Sigmoid colon (tissue), 4 donors: ENCODE results near the gene MS4A18.

Experiments
- CTCF ChIP-seq, 4 experiments: fragments of 450-650 bp in 3 of 4; fragments of 200-600 bp in 1 of 4; IDR thresholded peaks; one replicate each; pipeline ENCODE4 v1.5.1; 2016 to 2019; ENCODE audit warnings: antibody characterized with exemption in 4 of 4, mild to moderate bottlenecking in 3 of 4, moderate library complexity in 2 of 4
- EP300 ChIP-seq, 4 donors: sonication (generic); formaldehyde crosslinking; IDR thresholded peaks; one replicate each; pipeline ENCODE4 v1.6.1; 2017; ENCODE audit warnings: antibody characterized with exemption in 4 of 4
- POLR2A ChIP-seq, 2 donors: fragments of 450-650 bp; IDR thresholded peaks; one replicate each; pipeline ENCODE4 v1.6.1; 2016; ENCODE audit warnings: antibody characterized with exemption in 2 of 2, mild to moderate bottlenecking in 2 of 2, moderate library complexity in 2 of 2

GRCh38 chr11:60763692-60764369, 39.3 kb downstream of the MS4A18 start:
- TF ChIP-seq CTCF (IDR thresholded peaks at IDR 0.05), result no peak
- TF ChIP-seq EP300 (IDR thresholded peaks at IDR 0.05), result no peak
- TF ChIP-seq POLR2A (IDR thresholded peaks at IDR 0.05), result no peak
